PC-3 (cell line): ENCODE results near the gene NPAT. TPM values are rescaled to one million over a fixed set of nuclear protein-coding genes. Genes with fewer than 3 reads are reported as not detected.

Source experiments
- ATAC-seq: fragments of 200-7000 bp; cut with Tn5 transposase; 2 replicates; pipeline ENCODE4 v1.9.1; 2020; ENCODE audit warnings: mild to moderate bottlenecking, moderate library complexity
- Bru-seq: library from RNA; stranded (reverse); fragments of 400-500 nt; gene quantifications from one replicate; lab custom pipeline; 2021; lab: Mats Ljungman, UMichigan
- BruChase-seq, 2 experiments: library from RNA; stranded (reverse); fragments of 400-500 nt; gene quantifications; one replicate each; lab custom pipeline; 2021; lab: Mats Ljungman, UMichigan
- BruUV-seq: library from RNA; stranded (reverse); fragments of 400-500 nt; replicated peaks from 2 replicates; lab custom pipeline; 2021; lab: Mats Ljungman, UMichigan
- CTCF ChIA-PET: fragments of 300-600 bp; sonication (Branson Sonifier 250); formaldehyde crosslinking; loops from one replicate; lab custom pipeline; 2022; ENCODE audit warnings: antibody characterized with exemption; lab: Charles Lee
- POLR2A ChIA-PET: fragments of 300-600 bp; sonication (Branson Sonifier 250); formaldehyde crosslinking; loops from one replicate; lab custom pipeline; 2022; ENCODE audit warnings: antibody characterized with exemption; ENCODE audit not compliant: unreplicated experiment; lab: Charles Lee
- DNase-seq: peaks from one replicate; pipeline ENCODE4 v3.0.0-alpha.2; 2015
- H2AFZ ChIP-seq: fragments of 300-600 bp; sonication (generic); 2 replicates; pipeline ENCODE4 v1.6.0; 2016; ENCODE audit warnings: antibody characterized with exemption, low read length
- H3F3A ChIP-seq: fragments of 300-600 bp; sonication (generic); one replicate; pipeline ENCODE4 v1.6.0; 2017; ENCODE audit warnings: antibody characterized with exemption, low read length, control low read depth, mild to moderate bottlenecking; ENCODE audit not compliant: unreplicated experiment
- H3K27ac ChIP-seq: fragments of 300-600 bp; sonication (generic); 2 replicates; pipeline ENCODE4 v1.5.1; 2016; ENCODE audit warnings: mild to moderate bottlenecking, low read length
- H3K27me3 ChIP-seq: fragments of 300-600 bp; sonication (generic); 2 replicates; pipeline ENCODE4 v1.6.1; 2016; ENCODE audit warnings: low read length, mixed read lengths
- H3K36me3 ChIP-seq: fragments of 300-600 bp; sonication (generic); 2 replicates; pipeline ENCODE4 v1.6.1; 2016; ENCODE audit warnings: low read depth, mixed run types, low read length, mixed read lengths
- H3K4me1 ChIP-seq: fragments of 300-600 bp; sonication (generic); 2 replicates; pipeline ENCODE4 v1.5.1; 2016; ENCODE audit warnings: low read length; ENCODE audit not compliant: insufficient read depth
- H3K4me2 ChIP-seq: fragments of 300-600 bp; sonication (generic); 2 replicates; pipeline ENCODE4 v1.6.0; 2016; ENCODE audit warnings: low read length
- H3K4me3 ChIP-seq: fragments of 300-600 bp; sonication (generic); 2 replicates; pipeline ENCODE4 v1.5.1; 2016; ENCODE audit warnings: mild to moderate bottlenecking, low read length, mixed read lengths
- H3K79me2 ChIP-seq: fragments of 300-600 bp; sonication (generic); 2 replicates; pipeline ENCODE4 v1.6.1; 2017; ENCODE audit warnings: low read length, mixed read lengths
- H3K9ac ChIP-seq: fragments of 300-600 bp; sonication (generic); 2 replicates; pipeline ENCODE4 v1.6.0; 2016; ENCODE audit warnings: mild to moderate bottlenecking, low read length
- H3K9me2 ChIP-seq: fragments of 300-600 bp; sonication (generic); replicated peaks from 2 replicates; pipeline ENCODE4 v1.6.1; 2016; ENCODE audit warnings: mixed run types, low read length, mixed read lengths
- H3K9me3 ChIP-seq: fragments of 300-600 bp; sonication (generic); 2 replicates; pipeline ENCODE4 v1.6.1; 2016; ENCODE audit warnings: low read length, mixed read lengths
- H4K20me1 ChIP-seq: fragments of 300-600 bp; sonication (generic); 2 replicates; pipeline ENCODE4 v1.6.1; 2016; ENCODE audit warnings: low read length, mixed read lengths
- EZH2 ChIP-seq: fragments of 300-600 bp; sonication (generic); IDR thresholded peaks from one replicate; pipeline ENCODE4 v1.6.1; 2017; ENCODE audit warnings: antibody characterized with exemption, mild to moderate bottlenecking, low read length; ENCODE audit not compliant: unreplicated experiment
- EZH2phosphoT487 ChIP-seq: fragments of 300-600 bp; sonication (generic); IDR thresholded peaks from 2 replicates; pipeline ENCODE4 v1.6.1; 2018; ENCODE audit warnings: mild to moderate bottlenecking, antibody characterized with exemption, low read length, borderline replicate concordance
- intact Hi-C: fragments of 100-400 bp; cut with micrococcal nuclease; formaldehyde crosslinking; loops from 2 replicates; pipeline ENCODE4 v1.9.0; 2023
- long read RNA-seq: library from polyadenylated mRNA; unstranded; transcript quantifications from one replicate; pipeline ENCODE4 v2.0.0, GENCODE V29; 2021; ENCODE audit not compliant: unreplicated experiment
- total RNA-seq: library from RNA; depleted of rRNA; stranded (reverse); fragments of >200 nt; gene quantifications from 2 replicates; pipeline ENCODE4 v1.2.3, GENCODE V29; 2014; rRNA removed
- TF ChIP-seq, protein P1 (sequence below): fragments of 300-600 bp; sonication (generic); conservative IDR thresholded peaks from 2 replicates; pipeline ENCODE4 v1.5.1; 2017; ENCODE audit warnings: antibody characterized with exemption, low read depth, mild to moderate bottlenecking, low read length

The NPAT gene
- total RNA-seq (15.6 and 19.6 TPM in 2 replicates), Bru-seq, nascent RNA (percentile 80 among the genes with signal in this experiment), BruChase-seq, experiment 1, labeled RNA remaining after a 6-hour chase (percentile 72 among the genes with signal in this experiment), BruChase-seq, experiment 2, labeled RNA remaining after a 2-hour chase (percentile 78 among the genes with signal in this experiment)
- long read RNA-seq, full-length matches to known transcripts: 1 of 23 reads
- long read RNA-seq, partial matches to known transcripts: 14 of 23 reads
- long read RNA-seq, other reads (novel, unspliced or antisense): 8 of 23 reads

DNA sequence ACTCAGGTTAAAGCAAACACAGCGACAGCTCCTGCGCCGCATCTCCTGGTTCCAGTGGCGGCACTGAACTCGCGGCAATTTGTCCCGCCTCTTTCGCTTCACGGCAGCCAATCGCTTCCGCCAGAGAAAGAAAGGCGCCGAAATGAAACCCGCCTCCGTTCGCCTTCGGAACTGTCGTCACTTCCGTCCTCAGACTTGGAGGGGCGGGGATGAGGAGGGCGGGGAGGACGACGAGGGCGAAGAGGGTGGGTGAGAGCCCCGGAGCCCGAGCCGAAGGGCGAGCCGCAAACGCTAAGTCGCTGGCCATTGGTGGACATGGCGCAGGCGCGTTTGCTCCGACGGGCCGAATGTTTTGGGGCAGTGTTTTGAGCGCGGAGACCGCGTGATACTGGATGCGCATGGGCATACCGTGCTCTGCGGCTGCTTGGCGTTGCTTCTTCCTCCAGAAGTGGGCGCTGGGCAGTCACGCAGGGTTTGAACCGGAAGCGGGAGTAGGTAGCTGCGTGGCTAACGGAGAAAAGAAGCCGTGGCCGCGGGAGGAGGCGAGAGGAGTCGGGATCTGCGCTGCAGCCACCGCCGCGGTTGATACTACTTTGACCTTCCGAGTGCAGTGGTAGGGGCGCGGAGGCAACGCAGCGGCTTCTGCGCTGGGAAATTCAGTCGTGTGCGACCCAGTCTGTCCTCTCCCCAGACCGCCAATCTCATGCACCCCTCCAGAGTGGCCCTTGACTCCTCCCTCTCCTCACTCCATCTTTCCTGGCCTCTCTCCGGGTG lies at the start of gene NPAT, which contains the start of gene ATM:
Gene NPAT (minus strand): TSS at position 65 of the 774 bp plus-strand sequence. CDS start 102 bp downstream, outside the sequence.
Gene ATM (plus strand): TSS at position 494 of the 774 bp plus-strand sequence. CDS start 4,558 bp downstream, outside the sequence.
- Histone ChIP-seq H3K27me3 (no peaks in the 10 kb centered on the region), H3K9me2 (no peaks in the 10 kb centered on the region), H3K4me2 (peak within 1 kb of the TSS; percentile 93), H3K27ac (peak within 1 kb of the TSS; percentile 77), H3K9me3 (no peaks in the 10 kb centered on the region), H3F3A (no peaks in the 10 kb centered on the region), H3K79me2 (peaks cover 80% of the 10 kb centered on the region), H4K20me1 (peaks cover 11% of the 10 kb centered on the region), H3K4me3 (peak within 1 kb of the TSS; percentile 83), H3K36me3 (no peaks in the 10 kb centered on the region), H2AFZ (peak within 1 kb of the TSS; percentile 92), H3K9ac (peak within 1 kb of the TSS; percentile 94), H3K4me1 (peaks cover 47% of the 10 kb centered on the region)
- ATAC-seq: peak; percentile 88
- intact Hi-C loops: loop anchor here (1.0 to 5.0 kb wide), 5 partner anchors 102 to 433 kb away; partner anchors contain the start of genes ACAT1, C11orf65, EXPH5 and POGLUT3
- TF ChIP-seq EZH2phosphoT487: no peak
- TF ChIP-seq EZH2: no peak
- TF ChIP-seq, protein P1, sequence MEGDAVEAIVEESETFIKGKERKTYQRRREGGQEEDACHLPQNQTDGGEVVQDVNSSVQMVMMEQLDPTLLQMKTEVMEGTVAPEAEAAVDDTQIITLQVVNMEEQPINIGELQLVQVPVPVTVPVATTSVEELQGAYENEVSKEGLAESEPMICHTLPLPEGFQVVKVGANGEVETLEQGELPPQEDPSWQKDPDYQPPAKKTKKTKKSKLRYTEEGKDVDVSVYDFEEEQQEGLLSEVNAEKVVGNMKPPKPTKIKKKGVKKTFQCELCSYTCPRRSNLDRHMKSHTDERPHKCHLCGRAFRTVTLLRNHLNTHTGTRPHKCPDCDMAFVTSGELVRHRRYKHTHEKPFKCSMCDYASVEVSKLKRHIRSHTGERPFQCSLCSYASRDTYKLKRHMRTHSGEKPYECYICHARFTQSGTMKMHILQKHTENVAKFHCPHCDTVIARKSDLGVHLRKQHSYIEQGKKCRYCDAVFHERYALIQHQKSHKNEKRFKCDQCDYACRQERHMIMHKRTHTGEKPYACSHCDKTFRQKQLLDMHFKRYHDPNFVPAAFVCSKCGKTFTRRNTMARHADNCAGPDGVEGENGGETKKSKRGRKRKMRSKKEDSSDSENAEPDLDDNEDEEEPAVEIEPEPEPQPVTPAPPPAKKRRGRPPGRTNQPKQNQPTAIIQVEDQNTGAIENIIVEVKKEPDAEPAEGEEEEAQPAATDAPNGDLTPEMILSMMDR: peak; percentile 86
- peak; percentile 100 for DNase-seq
- POLR2A ChIA-PET: interaction anchor here (0.5 to 1.0 kb wide), 4 partner anchors 89 to 383 kb away, joined by 3 to 4 read pairs (median 3); no protein-coding TSS in a partner anchor
- no TSS peak for BruUV-seq
- CTCF ChIA-PET: interaction anchor here (1.4 kb wide), 1 partner anchor 105 kb away, joined by 3 read pairs; no protein-coding TSS in a partner anchor

DNA sequence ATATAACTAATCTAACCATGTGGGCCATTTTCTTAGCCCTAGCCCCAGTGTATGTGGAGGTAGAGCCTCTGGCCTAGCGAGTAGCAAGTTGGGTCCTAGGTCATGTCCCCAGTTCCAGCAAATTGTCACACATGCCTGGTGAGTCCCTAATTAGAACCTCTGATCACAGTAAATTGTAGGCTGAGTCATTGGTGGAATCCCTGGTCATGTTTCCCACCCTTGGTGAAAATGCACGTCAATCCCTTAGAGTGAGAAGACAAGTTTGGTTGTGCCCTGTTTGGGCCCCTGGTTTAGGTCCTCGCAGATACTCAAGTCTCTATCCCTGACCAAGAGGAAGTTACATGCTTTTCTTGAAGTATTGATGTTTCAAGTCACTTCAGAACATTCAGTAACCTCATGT lies 47.1 kb upstream of the NPAT start:
- Histone ChIP-seq H4K20me1 (no peaks in the 10 kb centered on the region), H3K9me3 (no peaks in the 10 kb centered on the region), H3K9ac (no peak overlapping the region), H3F3A (no peaks in the 10 kb centered on the region), H3K27ac (no peak overlapping the region), H3K4me3 (no peak overlapping the region), H3K4me2 (no peak overlapping the region), H3K79me2 (no peaks in the 10 kb centered on the region), H3K27me3 (no peaks in the 10 kb centered on the region), H2AFZ (no peak overlapping the region), H3K4me1 (no peaks in the 10 kb centered on the region), H3K36me3 (peaks cover 21% of the 10 kb centered on the region; the same call in 1 of the 2 replicates), H3K9me2 (no peaks in the 10 kb centered on the region)
- CTCF ChIA-PET: no interaction called here
- intact Hi-C loops: no loop called here
- POLR2A ChIA-PET: no interaction called here
- ATAC-seq: no peak
- TF ChIP-seq EZH2: no peak
- TF ChIP-seq EZH2phosphoT487: no peak
- TF ChIP-seq, protein P1: no peak
- no TSS peak for BruUV-seq
- DNase-seq: no peak
